ENCODE results near the gene ARHGAP42.
"Not testable (repeated sequence)": the region's sequence is repeated elsewhere in the genome, so short reads cannot be mapped to it uniquely, and the experiment has no call there.

The ARHGAP42 gene

DNA sequence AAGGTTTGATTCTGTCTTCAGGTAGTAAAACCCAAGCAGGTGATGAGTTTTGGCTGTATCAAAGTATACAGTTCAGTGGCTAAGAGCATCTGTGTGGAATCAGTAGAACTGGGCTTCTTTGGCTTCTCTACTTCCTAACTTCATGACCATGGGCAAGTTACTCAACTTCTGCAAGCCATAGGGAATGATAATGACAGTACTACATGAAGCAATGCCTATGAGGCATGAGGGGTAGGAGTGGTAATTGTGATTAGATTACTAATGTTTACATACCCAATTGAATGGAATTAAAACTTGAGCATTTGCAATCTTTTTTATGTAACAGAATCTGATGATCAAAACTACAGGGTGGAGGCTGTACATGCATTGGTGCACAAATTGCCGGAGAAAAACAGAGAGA, 278.3 kb downstream of the ARHGAP42 start:
- no peak for DNase-seq (ENCODE audit: low read depth in 2 of 2)

GRCh38 chr11:100966366-100966765, 279.3 kb downstream of the ARHGAP42 start:
- DNase-seq (ENCODE audit: low read depth in 2 of 2), result no peak

GRCh38 chr11:100969008-100969407, 281.9 kb downstream of the ARHGAP42 start:
- DNase-seq (ENCODE audit: low read depth in 2 of 2), result no peak

DNA sequence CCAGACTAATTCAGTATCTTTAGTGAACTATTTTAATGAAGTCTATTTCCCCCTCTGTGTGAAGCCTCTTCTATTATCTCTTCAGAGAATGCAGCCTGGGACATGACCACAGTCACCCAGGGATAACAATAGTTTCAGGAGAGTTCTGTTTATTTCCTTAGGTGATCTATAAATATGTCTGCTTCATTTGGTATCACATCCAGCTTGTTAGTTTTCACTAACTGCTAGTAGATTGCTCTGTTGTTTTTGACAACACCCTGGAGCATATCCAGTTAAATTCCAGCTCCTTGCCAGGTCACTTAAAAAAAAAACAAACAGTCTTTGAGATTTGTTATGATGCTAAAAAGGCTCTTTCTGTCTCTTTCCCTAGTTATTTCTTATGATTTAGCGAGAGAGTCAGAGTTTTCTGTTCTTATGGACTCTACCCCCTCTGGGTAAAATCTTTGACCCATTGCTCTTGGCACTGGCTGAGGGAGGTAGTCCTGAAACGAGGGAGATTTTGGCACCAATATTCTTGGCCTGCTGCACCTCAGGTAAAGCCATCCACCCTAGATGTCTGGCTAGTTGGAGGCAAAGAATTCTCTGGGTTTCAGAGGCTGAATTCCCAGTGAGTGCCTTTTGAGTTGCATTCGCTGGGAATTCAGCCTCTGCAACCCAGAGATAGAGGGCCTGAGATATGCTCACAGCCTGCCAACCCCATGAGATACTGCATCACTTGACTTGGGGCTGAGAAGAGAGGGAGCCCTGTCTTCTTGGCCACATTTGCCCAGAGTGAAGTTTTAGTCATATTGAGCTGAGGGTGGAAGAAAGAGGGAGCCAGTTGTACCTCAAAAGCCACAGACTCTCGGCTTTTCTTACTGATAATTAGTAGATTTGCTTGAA, 283.4 kb downstream of the ARHGAP42 start:
- no peak for DNase-seq (ENCODE audit: low read depth in 2 of 2)

DNA sequence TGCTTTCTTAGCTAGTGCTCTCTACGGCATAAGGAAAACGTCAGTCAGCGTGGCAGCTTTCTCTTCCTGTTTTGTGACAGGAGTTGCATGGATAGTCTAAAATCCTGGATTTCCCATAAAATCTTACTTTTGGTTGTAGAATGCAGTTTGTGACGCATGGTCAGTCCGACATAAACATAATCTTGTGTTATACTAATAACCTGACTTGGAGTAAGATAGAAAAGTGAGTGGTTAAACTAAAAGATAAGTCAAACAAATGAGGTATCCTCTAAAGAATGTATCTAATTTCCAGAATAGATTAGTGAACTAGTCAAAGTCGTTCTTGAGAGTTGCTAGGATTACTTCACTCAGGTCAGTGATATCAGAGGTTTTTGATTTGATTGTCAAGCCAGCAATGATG, 285.0 kb downstream of the ARHGAP42 start:
- no peak for DNase-seq (ENCODE audit: low read depth in 2 of 2)

DNA sequence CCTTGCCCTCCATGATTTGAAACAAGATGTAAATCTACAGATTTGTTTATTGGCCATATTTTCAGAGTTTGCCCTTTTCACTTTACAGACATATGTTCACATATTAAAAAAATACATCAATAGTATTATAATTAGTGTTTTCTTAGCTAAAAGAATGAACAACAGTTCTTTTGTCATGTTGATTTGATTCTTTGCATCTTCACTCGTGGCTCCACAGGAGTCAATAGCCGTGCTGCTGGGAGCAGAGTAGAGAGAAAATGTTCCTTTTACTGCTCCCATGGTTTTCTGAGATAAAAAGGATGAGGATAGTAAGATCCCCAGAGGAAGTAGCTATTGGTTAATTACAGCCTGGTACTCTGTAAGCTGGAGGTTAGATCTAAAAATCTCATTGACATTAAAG, 291.4 kb downstream of the ARHGAP42 start:
- DNase-seq (ENCODE audit: low read depth in 2 of 2), result no peak

DNA sequence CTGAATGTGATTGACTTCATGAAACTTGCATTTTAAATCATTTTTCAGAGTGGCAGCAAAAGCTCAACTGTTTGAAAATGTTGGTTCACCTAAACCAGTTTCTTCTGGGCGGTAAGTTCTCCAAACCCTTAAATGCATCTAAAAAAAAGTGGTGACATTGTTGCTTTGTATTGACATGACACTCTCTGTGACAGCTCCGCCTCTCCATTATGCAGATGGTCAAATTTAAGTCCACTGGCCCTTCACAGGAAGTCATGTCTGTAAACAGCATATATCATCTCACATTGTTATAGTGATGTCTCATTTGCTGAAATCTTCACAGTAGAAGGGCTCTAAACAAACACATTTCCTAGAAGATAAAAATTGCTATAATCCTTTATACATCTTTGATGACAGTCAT, 291.9 kb downstream of the ARHGAP42 start:
- no peak for DNase-seq (ENCODE audit: low read depth in 2 of 2)

- no peak for DNase-seq (ENCODE audit: low read depth in 2 of 2)
Measured at GRCh38 chr11:100980156-100980555, 293.1 kb downstream of the ARHGAP42 start.

DNA sequence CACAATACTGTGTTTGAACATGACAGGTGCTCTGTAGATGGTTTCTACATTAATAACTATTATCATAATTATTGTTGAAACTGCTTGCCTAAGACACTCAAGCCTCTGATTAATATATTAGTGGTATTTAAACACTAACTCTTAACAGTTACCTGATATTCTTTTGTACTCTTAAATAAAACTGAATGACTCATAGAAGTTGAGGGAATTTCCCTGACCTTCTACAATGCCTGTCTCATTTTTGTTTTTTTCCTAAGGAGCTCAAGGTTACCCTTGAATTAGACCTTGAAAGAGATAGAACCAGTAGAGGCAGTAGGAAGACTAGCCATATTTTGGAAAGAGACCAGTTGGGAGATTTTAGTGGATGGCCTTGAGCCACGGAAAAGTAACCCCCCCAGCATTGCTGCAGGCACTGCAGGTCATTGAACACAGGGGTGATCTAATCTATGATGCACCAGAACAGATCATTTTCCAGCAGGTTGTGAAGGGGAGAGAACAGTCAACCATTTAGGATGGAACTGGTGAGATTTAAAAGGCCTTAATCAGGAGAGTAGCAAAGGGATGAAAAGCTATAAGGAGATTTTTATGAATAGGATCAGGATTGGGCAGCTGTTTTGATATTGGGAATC, 294.2 kb downstream of the ARHGAP42 start:
- DNase-seq (ENCODE audit: low read depth in 2 of 2), result no peak

- no peak for DNase-seq (ENCODE audit: low read depth in 2 of 2)
Measured at GRCh38 chr11:100984668-100985067, 297.6 kb downstream of the ARHGAP42 start.

DNA sequence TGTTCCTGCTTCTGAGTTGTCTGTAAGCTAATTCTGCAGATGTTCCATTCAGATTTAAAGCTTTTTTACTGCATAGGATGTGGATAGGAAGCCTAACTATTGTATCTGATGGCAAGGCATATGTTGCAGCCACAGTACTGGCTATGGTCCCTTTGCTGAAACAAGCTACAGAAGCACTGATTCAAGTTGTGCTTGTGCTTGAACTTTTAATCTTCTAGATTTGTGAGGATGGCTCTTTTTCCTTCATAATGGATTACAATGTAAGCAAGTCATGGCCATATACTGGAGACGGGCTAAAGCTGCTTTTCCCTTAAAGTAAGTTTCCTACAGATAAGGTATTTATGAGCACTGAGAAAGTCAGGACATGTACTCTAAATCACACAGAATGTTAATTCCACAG, 303.8 kb downstream of the ARHGAP42 start:
- DNase-seq (ENCODE audit: low read depth in 2 of 2), result no peak

GRCh38 chr11:100991541-100991940, 304.5 kb downstream of the ARHGAP42 start:
- no peak for DNase-seq (ENCODE audit: low read depth in 2 of 2)

DNA sequence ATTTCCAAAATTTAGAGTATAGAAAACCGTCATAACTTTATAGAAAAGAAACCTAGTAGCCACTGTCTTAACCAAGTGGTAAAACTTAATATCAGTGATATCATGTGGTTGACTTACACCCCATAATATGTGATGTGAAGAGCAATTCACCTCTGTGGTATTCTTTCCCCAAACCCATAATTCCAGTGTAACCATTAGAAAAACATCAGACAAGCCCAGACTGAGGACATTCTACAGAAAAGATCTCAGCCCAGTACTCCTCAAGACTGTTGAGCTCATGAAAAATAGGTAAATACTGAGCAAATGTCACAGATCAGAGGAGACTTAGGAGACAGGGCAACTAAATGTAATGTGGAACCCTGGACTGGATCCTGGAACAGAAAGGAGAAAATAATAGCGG, 307.9 kb downstream of the ARHGAP42 start:
- no peak for DNase-seq (ENCODE audit: low read depth in 2 of 2)

DNA sequence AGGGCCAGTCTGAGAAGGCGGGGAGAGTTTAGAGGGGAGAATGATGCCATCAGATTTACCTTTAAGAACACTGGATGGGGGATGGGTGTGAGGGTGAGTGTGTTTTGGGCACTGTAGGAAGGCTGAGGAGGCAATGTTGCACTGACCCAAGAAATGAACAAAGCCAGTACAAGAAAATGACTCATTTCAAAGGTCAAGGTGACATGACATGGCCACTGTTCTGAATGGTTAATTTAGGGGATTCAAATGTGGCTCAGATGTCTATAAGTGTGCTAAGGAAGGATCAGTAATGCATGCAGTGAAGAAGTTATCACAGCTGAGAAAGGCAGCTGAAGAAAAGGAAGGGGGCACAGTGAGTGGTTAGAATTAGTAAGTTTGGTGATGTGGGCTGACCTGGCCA, 312.7 kb downstream of the ARHGAP42 start:
- no peak for DNase-seq (ENCODE audit: low read depth in 2 of 2)

- DNase-seq (ENCODE audit: low read depth in 2 of 2), result no peak
Measured at GRCh38 chr11:101003468-101003867, 316.4 kb downstream of the ARHGAP42 start.

DNA sequence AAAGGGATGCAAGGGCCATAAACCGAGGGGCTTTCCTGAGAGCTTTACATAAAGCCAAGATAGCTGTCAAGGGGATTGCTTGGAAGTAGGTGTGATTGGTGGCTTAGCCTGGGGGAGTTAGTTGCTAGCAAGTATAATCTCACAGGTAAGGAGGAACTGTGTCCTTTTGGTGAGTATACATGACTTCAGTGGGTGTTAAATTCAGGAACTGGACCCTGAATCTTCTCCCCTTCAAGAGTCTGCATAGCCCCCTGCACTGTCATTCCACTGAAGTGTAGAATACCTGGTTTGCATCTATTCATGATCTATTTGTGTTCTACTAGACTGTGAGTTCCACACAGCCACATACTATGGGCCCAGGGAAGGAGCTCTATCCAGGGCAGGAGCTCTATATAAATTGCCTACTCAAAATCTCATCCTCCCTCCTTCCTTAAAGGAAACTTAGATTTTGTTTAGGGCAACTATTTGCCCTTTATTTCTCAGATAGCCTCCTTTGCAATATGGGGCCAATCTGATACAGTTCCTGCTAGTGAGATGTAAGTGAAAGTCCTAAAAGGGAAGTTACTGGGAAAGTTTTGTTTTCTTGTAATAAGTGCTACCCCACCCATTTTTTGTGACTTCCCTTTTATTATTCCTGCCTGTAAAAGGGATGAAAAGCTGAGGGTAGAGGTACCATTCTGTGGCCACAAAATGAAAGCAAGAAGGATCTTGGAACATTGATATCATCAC, 322.0 kb downstream of the ARHGAP42 start:
- DNase-seq (ENCODE audit: low read depth in 2 of 2), result no peak

GRCh38 chr11:101009690-101010055, 322.6 kb downstream of the ARHGAP42 start:
- DNase-seq (ENCODE audit: low read depth in 2 of 2), result no peak

DNA sequence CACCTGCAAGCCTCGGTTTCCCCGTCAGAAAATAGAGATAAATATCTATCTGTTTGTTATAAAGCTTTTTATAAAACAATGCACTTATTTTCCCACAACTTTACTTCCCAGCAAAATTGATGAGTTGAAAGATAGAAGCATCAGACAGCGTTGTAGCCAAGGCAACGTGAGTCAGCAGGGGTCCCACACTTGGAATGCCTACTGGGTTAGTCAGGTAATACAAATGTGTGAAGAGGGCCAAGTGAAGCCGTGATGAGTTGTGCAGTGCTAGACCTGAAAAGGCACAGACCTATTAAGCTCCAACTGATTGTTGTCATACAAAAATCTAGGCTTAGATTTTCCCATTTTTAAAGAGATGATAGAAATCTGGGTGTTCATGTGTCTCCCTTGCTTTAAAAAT, 323.8 kb downstream of the ARHGAP42 start:
- no peak for DNase-seq (ENCODE audit: low read depth in 2 of 2)

DNA sequence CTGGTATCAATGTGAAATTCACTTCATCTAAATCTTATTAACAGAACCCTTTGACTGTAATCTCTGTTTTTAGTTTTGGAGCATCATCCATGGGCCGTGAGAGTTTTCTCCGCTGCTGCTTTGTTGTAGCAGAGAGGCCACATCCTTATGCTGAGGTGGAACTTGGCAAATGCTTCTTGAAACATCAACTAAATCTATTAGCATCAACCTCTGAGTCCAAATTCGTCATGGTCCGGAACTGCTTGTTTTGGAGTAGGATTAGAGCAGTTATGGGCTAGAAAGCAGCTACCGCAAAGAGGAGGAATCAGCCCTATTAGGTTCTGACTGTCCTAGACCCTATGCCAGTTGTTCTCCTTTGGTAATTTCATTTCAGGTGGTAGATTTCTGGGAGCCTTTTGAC, 324.8 kb downstream of the ARHGAP42 start:
- no peak for DNase-seq (ENCODE audit: low read depth in 2 of 2)

- not testable (repeated sequence) for DNase-seq (ENCODE audit: low read depth in 2 of 2)
Measured at GRCh38 chr11:101013702-101014101, 326.6 kb downstream of the ARHGAP42 start.

GRCh38 chr11:101014600-101015285, 327.7 kb downstream of the ARHGAP42 start:
- DNase-seq (ENCODE audit: low read depth in 2 of 2), result no peak

DNA sequence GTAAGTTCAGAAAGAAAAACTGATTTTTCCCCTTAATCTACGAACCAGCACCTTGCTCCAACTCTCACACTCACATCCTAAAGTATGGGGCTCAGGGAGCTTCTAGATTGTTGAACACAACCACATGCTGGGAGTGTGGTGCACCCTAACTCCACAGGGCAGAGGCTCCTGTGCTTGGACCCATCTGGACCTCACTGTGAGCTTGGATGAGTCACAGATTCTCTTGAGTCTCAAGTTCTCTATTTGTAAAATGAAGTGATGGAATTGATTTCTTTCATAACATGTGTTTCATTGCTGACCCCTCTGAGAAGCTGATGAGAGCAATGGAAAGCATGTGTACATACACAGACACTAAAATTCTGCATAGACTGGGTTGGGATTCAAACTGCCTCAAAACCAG, 332.8 kb downstream of the ARHGAP42 start:
- no peak for DNase-seq (ENCODE audit: low read depth in 2 of 2)
